Measurements from ENCODE around the gene FBXL19.
A peak's percentile ranks its signal among the peaks of the same experiment; 100 is the strongest.

Gene FBXL19

GRCh38 chr16:30941600-30942425 is 18.4 kb downstream of the FBXL19 start:
- no peaks in the 10 kb centered on the region for H3K27me3 ChIP-seq
- peak overlapping the region; percentile 18 to 46 for H3K4me3 ChIP-seq (ENCODE audit: low read depth in 1 of 2, low read length in 1 of 2)
- TF ChIP-seq, protein P1, sequence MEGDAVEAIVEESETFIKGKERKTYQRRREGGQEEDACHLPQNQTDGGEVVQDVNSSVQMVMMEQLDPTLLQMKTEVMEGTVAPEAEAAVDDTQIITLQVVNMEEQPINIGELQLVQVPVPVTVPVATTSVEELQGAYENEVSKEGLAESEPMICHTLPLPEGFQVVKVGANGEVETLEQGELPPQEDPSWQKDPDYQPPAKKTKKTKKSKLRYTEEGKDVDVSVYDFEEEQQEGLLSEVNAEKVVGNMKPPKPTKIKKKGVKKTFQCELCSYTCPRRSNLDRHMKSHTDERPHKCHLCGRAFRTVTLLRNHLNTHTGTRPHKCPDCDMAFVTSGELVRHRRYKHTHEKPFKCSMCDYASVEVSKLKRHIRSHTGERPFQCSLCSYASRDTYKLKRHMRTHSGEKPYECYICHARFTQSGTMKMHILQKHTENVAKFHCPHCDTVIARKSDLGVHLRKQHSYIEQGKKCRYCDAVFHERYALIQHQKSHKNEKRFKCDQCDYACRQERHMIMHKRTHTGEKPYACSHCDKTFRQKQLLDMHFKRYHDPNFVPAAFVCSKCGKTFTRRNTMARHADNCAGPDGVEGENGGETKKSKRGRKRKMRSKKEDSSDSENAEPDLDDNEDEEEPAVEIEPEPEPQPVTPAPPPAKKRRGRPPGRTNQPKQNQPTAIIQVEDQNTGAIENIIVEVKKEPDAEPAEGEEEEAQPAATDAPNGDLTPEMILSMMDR (IDR thresholded peaks at IDR 0.05) = peak; percentile 99
- H3K27ac ChIP-seq = peak overlapping the region; percentile 50
- no peaks in the 10 kb centered on the region for H3K36me3 ChIP-seq
- H3K4me1 ChIP-seq (ENCODE audit: control insufficient read depth in 1 of 2, insufficient read depth in 1 of 2, low read depth in 1 of 2, low read length in 1 of 2) = peaks cover 41 to 47% of the 10 kb centered on the region in 2 experiments
- no peaks in the 10 kb centered on the region for H3K9me3 ChIP-seq

DNA sequence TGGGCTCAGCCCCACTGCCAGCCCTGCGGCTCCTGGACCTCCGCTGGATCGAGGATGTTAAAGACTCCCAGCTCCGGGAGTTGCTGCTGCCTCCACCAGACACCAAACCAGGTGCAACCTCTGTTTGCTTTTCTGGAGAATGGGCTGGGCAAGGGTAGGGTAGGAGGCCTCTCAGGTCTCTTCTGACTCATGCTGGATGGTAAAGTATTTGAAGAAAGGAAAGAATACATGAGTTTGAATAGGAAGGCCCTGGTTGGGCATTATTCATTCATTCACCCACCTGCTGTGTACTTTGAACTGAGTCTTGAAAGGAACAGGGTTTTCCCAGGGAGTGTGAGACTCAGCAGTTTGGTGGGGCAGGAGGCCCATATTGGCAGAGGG is 19.0 kb downstream of the FBXL19 start:
- Histone ChIP-seq H3K9me3 (no peaks in the 10 kb centered on the region), H3K27ac (peak overlapping the region; percentile 50), H3K4me3 (ENCODE audit: low read depth in 1 of 2, low read length in 1 of 2) (peak overlapping the region; percentile 18 to 46), H3K36me3 (no peaks in the 10 kb centered on the region), H3K27me3 (no peaks in the 10 kb centered on the region), H3K4me1 (ENCODE audit: control insufficient read depth in 1 of 2, insufficient read depth in 1 of 2, low read depth in 1 of 2, low read length in 1 of 2) (peaks cover 44 to 49% of the 10 kb centered on the region in 2 experiments)
- TF ChIP-seq, protein P1 (IDR thresholded peaks at IDR 0.05) = no peak

DNA sequence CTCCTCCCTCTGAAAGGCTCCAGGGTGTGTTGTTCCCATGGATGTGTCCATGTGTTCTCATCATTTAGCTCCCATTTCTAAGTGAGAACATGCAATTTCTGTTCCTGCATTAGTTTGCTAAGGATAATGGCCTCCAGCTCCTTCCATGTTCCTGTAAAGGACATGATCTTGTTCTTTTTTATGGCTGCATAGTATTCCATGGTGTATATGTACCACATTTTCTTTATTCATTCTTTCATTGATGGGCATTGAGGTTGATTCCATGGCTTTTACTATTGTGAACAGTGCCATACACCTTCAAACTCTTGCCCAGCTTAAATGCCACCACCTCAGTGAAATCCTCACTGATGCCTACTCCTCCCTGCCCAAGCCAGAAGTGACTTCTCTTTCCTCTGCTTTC is 21.0 kb downstream of the FBXL19 start:
- H3K4me1 ChIP-seq (ENCODE audit: control insufficient read depth in 1 of 2, insufficient read depth in 1 of 2, low read depth in 1 of 2, low read length in 1 of 2) = peaks cover 50 to 53% of the 10 kb centered on the region in 2 experiments
- H3K36me3 ChIP-seq = no peaks in the 10 kb centered on the region
- H3K4me3 ChIP-seq (ENCODE audit: low read depth in 1 of 2, low read length in 1 of 2) = no peak overlapping the region
- H3K9me3 ChIP-seq = no peaks in the 10 kb centered on the region
- TF ChIP-seq, protein P1 (IDR thresholded peaks at IDR 0.05) = no peak
- H3K27me3 ChIP-seq = no peaks in the 10 kb centered on the region
- H3K27ac ChIP-seq = peak overlapping the region; percentile 65

DNA sequence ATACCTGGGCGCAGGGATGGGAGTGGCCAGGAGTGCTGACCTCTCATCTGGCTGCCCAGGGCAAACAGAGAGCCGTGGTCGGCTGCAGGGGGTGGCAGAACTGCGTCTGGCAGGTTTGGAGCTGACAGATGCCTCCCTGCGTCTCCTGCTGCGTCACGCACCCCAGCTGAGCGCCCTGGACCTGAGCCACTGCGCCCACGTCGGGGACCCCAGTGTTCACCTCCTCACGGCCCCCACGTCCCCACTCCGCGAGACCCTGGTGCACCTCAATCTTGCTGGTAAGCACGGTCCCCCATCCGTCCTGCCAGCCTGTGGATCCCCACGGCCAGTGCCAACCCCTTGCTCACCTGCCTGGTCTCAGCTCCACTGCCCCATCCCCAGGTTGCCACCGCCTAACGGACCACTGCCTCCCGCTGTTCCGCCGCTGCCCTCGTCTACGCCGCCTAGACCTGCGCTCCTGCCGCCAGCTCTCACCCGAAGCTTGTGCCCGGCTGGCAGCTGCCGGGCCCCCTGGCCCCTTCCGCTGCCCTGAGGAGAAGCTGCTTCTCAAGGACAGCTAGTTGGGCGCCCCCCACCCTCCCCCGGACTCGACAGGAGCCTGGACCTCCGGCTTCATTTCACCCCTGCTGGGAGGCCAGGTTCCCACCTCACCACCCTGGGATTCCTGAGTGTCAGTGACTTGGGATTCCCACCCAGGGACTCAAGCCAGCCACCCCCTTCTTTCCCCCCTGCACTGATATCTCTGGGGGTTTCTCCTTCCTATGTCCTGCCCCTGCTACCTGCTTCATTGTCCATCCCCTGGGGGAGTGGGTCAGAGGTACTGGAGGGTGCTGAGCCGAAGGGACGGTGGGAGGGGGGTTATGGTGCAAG is 23.5 kb downstream of the FBXL19 start:
- no peaks in the 10 kb centered on the region for H3K36me3 ChIP-seq
- H3K27me3 ChIP-seq = no peaks in the 10 kb centered on the region
- TF ChIP-seq, protein P1 (IDR thresholded peaks at IDR 0.05) = no peak
- H3K4me3 ChIP-seq (ENCODE audit: low read depth in 1 of 2, low read length in 1 of 2) = no peak overlapping the region
- peak overlapping the region; percentile 65 for H3K27ac ChIP-seq
- peaks cover 65 to 72% of the 10 kb centered on the region in 2 experiments for H3K4me1 ChIP-seq (ENCODE audit: control insufficient read depth in 1 of 2, insufficient read depth in 1 of 2, low read depth in 1 of 2, low read length in 1 of 2)
- no peaks in the 10 kb centered on the region for H3K9me3 ChIP-seq

DNA sequence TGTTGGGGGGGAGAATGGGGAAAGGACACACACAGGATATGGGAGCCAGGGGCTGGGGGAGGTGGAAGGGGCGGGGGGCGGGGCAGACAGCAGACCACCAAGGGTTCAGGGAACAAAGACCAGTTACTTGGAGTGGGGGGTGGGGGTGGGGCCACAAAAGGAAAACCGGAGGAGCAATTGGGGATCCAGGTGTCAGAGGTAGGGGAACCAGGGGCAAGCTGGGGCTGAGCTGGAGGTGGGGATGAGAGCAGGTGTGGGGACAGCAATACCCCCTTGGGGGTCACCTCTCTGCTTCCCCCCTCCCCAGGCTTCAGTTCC is 24.1 kb downstream of the FBXL19 start:
- peak overlapping the region; percentile 6 for H3K27ac ChIP-seq
- H3K9me3 ChIP-seq = no peaks in the 10 kb centered on the region
- H3K27me3 ChIP-seq = no peaks in the 10 kb centered on the region
- TF ChIP-seq, protein P1 (IDR thresholded peaks at IDR 0.05) = no peak
- no peak overlapping the region for H3K4me3 ChIP-seq (ENCODE audit: low read depth in 1 of 2, low read length in 1 of 2)
- no peaks in the 10 kb centered on the region for H3K36me3 ChIP-seq
- H3K4me1 ChIP-seq (ENCODE audit: control insufficient read depth in 1 of 2, insufficient read depth in 1 of 2, low read depth in 1 of 2, low read length in 1 of 2) = peaks cover 59 to 67% of the 10 kb centered on the region in 2 experiments

All from neutrophil (primary cell).